Activated T-cell treated with anti-CD3 and anti-CD28 coated beads for 48 hours (primary cell): ENCODE data around the gene SLC5A5.

Source experiments
- DNase-seq: peaks from one replicate; pipeline ENCODE4 v3.0.0-alpha.2; 2020; ENCODE audit warnings: low read depth

SLC5A5 gene

DNA sequence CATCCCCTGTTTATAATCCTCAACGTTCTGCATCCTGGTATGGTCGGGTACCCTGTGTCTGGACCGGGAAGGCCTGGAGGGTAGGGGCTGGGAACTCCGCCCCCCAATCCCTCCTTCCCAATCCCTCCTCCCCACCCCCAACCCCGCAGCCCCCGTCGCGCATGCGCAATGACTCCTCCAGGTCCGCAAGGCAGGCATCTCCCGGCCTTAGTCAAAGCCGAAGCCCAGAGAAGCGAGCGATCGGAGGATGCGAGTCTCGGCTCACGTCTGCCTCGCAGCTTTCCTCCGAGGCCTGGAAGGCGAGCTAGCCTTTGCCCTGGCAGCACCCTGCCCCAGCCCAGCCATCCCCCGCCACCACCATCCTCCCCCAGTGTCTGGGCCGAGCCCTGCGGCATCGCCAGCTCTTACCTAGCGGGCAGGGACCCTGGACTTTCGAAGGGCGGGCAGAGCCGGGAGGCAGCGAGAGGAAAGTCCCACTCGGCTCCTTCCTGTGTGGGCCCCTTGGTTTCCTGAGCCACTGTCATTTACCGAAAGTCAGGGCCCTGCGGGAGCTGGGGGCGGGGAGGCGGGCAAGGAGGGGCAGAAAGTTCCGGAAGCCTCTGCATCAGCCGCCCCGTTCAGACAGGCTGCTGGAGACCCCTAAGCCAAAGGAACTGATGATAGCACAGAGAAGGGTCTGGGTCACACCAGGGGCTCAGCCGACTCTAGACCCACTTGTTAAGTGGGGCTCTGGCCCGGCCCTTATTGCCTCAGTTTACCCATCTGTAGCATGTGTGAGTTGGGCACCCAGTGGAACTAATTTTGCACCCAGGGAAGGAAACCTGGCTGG lies 24.0 kb upstream of the SLC5A5 start, which contains the start of gene JAK3:
JAK3 (minus strand) TSS at position 445 of the 829 bp plus-strand sequence. CDS start 3,565 bp downstream, outside the sequence.
- DNase-seq, result peak; percentile 88

DNA sequence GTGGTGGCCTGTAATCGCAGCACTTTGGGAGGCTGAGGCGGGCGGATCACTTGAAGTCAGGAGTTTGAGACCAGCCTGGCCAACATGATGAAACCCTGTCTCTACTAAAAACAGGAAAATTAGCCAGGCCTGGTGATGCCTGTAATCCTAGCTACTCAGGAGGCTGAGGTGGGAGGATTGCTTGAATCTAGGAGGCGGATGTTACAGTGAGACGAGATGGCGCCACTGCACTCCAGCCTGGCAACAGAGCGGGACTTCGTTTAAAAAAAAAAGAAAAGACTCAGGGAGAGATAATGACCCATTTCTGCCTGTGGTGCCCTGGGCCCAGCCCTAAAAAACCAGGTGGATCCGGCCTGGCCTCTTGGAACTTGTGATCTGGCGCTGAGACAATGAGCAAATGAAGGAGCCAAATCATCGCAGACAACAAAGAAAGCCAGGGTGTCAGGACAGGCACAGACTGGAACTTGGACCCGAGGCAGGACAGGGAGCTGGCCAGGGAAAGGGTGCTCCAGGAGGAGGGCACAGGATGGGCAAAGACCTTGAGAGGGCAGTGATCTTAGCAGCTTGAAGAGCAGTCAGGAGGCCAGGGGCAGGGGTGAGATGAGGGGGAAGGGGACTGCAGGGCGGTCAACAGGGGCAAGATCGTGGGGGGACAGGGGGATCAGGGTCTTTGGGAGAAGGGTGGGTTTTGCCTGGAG lies 23.0 kb upstream of the SLC5A5 start:
- DNase-seq, result no peak

DNA sequence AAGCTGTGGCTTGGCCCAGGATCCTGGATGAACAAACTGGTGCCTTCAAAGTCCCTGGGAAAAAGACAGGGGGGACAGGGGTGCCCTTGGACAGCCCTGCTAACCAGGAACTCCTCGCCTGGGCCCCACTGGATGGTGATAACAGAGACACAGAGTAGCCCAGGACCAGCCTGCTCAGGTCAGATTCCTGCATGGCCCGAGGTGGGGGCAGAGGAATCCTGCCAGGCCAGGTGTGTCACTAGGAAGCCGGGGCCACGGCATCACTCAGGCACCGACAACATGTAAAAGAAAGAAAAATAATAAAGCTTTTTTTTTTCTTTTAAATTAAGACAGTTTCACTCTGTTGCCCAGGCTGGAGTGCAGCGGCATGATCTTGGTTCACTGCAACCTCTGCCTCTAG lies 17.7 kb upstream of the SLC5A5 start:
- DNase-seq, result no peak

DNA sequence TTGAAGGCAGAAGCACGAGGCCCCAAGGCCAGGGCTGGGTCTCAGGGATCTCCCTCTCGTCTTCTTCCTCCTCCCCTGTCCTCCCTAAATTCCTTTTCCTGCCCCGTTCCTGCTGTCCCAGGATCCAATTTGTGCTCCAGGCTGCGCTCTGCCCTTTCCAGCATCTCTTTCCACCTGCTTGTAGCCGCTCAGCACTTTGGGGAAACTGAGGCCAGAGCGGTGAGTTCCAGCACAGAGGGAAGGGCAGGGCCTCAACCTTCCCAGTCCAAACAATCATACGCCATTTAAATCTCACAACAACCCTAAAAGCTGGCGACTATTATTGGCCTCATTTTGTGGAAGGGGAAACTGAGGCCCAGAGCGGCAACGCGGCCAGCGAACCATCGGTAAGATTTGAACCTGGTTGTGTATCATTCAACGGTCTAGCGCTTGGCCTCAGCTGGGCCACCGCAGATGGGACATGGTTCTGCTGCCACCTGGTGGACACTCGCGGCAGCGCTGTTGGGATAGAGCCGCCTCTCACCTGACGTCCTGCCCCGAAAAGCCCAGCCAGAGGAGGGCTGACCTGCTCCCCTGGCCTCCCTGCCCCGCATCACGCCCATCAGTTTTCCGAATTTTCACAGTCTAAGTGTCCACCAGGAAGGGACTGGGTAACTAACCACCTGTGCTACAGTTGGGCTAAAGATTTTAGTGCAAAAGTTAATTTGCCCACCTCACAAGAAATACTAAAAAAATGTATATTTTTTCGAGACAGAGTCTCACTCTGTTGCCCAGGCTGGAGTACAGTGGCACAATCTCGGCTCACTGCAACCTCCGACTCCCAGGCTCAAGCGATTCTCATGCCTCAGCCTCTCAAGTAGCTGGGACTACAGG lies 16.2 kb upstream of the SLC5A5 start:
- peak; percentile 89 for DNase-seq

DNA sequence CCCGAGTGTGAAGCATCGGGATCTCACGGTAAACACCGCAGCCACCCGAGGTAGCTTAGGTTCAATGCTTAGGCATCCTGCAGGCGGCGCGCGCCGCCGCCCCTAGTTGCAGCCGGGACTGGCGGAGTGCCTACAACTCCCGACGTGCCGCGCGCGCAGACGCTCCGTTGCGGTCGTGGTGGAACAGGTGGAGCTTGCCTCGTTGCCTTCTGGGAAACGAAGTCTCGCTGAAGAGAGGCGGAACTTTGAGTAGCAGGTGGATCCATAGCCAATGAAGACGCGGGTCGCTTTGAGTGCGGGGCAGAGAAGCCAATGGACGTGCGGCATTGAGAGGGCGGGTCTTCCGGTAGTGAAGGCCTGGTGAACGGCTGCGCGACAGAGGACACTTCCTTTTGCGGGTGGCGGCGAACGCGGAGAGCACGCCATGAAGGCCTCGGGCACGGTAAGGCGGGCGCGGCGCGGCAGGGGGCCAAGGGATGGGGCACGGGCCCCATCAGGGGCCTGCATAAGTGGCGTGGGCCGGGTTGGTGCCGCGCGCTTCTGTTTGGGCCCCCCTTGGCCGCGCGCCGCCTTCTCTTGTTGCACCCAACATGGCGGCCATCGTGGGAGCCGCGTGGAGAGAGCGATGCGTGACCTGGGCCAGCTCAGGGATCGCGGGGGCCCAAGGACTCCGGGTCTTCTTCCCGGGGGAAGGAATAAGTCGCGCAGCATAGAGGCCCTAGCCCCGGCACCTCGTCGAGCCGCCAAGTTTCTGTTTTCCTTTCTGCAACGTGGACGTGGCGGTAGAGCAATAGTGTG lies 12.0 kb upstream of the SLC5A5 start, which contains the start of gene RPL18A:
RPL18A (plus strand) TSS at position 378 of the 798 bp plus-strand sequence; CDS start at position 425, 47 bp downstream.
- peak; percentile 98 for DNase-seq

DNA sequence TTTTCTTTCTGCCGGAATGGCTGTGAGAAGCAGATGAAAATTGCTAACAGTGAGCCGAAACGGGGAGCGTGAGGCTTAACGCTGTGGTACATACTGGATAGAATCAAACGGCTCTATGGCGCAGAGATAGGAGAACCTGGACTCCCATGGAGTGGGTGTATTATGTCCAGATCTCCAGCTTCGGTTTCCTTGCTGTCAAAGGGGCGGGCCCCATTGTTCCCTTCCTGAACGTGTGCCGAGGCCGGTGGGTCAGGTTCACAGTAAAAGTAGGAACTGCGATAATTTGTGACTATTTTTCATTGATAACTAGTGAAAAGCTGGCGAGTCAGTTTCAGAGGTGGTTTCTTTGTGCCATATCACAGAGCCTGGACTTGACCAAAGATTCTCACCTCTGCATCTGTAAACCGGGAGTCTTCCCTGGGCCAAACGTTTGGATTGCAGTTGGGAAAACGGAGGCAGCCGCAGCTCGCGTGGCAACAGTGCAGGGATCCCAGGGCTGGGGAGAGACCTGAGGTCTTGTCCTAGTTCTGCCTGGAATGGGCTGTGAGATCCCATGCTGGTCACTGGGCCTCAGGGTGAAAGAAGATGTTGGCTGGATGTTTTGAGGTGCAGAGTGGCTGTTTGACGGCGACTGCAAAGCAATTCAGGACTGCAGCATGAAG lies 11.3 kb upstream of the SLC5A5 start:
- no peak for DNase-seq

DNA sequence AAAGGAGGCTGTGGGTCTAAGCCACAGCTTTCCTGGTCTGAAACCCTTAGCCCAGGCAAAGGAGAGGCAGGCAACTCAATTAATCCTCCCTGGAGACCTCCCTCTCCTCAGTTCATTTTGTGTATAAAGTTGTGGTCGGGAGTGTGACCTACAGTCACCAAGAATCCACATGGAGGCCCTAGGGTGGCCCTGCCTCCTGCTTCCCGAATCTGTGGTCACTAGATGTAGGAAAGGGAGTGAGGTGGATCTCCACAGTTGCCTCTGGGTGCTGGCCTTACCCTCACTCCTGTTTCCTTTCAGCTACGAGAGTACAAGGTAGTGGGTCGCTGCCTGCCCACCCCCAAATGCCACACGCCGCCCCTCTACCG lies 10.8 kb upstream of the SLC5A5 start:
- DNase-seq, result no peak

DNA sequence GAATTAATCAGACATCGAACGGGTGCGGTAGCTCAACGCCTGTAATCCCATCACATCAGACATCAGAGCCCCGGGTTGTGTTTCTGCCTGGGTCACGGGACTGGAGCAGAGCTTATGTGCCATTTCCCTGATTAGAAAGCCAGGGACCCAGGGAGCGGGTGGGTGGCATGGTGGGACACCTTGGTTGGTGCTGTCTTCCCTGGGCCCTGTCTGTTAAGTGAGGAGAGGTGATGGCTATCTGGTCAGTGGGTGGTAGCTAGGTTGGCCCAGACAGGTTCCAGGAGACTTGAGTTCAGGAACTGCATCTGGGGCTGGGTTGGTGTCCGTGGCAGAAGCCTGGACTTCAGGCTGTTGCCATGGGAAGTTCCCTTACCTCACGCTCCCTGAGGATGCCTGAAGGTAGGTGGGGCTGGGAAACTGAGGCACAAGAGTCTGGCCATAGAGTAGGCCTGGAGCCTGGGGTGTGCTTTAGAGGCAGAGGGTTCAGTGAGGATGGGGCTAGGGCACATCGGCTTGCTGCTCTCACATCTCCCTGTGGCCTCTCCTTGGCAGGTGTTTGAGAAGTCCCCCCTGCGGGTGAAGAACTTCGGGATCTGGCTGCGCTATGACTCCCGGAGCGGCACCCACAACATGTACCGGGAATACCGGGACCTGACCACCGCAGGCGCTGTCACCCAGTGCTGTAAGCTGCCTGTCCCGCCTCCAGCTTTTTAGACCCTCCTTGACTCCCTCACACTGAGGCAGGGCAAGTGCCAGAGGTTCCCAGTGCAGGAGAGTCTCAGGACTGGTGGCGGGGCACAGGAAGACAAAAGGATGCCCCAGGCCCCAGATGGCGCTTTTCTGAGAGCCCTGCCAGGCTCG lies 10.0 kb upstream of the SLC5A5 start:
- no peak for DNase-seq

DNA sequence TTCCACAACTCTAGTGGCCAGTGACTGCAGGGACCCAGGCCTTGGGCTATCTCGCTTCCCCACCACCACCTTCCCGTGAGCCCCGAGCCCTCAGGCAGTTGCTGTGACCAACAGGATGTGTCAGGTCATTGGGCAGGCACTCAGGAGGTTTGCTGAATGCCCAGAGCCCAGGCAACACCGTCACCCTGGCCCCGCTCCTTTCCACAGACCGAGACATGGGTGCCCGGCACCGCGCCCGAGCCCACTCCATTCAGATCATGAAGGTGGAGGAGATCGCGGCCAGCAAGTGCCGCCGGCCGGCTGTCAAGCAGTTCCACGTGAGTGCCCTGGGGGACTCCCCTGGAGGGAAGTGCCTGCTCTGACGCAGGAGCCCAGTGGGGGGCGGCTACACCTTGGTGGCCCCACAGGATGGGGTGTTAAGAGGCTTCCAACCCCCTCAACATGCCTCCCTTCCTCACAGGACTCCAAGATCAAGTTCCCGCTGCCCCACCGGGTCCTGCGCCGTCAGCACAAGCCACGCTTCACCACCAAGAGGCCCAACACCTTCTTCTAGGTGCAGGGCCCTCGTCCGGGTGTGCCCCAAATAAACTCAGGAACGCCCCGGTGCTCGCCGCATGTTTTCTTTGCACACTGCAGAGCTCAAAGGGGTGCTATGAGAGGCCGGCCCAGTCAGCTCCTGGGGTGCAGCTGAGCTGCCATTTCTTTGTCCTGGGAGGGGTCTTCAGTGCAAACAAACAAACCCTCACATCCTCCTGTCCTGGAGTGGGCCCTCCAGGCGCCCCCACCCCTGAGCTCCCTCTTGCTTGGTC lies 8.8 kb upstream of the SLC5A5 start:
- DNase-seq, result no peak

DNA sequence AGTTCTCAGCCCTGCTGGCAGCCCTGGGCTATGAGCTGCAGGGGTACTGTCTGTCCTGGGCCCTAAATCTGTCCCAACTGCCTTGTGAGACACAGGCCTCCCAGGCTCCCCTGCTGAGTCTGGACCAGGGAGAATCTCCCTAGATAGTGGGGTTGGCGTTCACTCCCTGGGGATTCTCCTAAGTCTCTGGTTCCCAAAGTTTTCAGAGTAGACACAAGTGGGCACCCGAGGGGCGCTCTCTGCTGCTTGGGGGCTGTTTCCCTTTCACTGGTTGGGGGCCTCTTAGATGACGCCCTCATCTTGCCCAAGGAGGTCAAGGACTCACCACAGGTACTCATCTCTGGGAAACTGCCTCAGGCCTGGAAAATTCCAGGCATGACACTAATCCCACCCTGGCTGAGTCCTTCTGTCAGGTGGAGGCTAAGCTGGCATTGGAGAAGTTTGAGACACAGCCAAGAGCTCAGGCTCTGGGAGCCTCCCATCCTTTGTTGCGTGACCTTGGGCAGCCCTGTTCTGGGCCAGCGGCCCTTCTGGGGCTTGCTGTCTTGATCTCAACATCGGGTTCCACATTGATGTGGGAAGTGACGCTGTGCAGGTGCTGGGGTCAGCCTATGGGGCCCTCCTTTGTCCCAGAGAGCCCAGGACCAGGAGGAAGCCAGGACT lies 8.1 kb upstream of the SLC5A5 start:
- no peak for DNase-seq

DNA sequence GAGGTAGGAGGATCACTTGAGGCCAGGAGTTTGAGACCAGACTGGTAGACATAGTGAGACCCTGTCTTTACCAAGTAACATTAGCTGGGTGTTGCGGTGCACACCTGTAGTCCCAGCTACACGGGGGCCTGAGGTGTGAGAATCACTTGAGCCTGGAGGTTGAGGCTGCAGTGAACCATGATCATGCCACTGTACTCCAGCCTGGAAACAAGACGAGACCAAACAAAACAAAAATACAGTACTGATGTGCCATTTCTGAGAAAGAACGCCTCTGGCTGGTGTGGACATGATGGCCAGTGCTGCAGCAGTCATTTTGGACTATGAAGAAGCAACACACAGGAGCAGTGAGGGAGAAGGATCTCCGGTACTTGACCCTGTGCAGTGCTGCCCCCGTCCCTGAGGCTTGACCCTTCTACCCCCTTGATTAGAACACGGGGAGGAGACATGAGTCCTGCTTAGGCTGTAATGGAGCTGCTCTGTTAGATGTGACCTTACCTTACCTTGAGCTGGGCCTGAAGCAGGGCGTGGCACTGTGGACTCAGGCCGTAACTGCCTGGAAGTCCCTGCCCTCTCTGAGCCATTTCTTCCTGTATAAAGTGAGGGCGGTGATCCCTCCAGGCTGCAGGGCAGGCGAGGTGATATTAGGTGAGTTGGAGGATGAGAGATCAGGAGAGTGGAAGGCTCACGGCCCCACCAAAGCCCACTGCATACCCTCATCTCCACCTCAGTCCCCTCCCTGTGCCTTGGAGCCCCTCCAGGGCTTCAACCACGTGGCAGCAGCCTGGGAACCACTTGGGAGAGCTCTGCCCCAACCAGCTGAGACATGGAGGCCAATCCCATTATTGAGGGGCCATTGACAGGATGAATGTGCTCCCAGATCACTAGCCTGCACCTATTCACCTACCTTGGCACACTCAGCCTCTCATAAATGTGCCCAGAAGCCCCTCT lies 6.1 kb upstream of the SLC5A5 start:
- no peak for DNase-seq

DNA sequence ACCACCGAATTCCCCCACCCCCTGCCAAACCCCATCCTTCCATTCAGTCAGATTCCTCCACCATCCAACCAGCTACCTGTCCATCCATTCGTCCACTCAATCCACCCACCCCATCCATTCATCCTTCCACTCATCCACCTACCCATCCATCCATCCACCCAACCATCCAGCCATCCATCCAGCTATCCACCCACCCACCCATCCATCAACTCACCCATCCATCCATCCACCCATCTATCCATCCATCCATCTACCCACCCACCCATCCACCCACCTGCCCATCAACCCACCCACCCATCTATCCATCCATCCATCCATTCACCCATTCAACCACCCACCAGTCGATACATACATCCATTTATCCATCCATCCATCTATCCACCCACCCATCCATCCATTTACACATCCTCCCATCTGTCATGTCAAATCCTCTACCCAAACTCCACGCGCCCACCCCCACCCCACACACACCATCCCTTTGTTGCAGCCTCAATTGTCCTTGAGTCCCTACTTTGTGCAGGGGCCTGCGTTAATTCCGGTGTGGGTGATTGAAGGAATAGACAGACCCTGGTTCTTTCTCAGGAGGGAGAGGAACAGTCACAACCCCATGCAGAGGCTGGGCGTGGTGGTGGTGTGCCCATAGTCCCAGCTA lies 5.3 kb upstream of the SLC5A5 start:
- DNase-seq, result no peak

DNA sequence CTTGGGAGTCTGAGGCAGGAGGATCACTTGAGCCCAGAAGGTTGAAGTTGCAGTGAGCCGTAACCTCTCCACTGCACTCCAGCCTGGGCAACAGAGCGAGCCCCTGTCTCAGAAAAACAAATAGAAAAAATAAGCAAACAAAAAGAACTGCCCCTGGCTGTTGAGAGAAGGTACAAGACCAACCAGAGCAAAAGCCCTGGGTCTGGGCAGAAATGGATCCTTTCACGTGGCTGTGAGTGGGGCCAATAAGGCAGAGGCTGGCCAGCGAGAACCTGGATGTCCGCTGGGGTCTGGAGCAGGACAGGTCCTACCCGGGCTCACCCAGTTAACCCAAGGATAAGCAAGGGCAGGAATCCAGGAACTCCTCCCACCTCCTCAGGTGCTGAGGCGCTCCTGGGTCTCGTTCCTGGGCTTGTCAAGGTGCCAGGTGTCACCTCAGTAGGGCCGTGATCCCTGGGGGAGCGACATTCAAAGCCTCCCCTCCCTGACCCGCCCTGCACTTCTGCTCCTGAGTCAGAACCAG lies 4.7 kb upstream of the SLC5A5 start:
- no peak for DNase-seq

DNA sequence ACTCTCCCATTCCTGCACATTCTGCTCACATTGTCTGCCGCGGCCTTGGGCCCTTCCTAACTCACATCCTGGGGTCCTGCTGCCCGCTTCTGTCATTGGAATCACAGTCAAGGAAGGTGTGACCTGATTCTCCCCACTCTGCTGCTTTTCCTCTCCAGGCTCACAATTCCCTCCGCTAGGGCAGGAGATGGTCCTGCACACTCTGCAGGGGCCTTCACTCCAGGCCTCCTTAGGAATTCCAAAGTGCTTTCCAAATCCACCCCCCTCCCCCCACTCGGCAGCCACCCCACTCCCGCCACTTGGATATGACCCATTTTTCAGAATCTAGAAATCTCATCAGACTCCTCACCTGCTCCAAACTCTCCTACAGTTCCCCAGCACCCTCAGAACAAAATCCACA lies 3.1 kb upstream of the SLC5A5 start:
- DNase-seq, result no peak

DNA sequence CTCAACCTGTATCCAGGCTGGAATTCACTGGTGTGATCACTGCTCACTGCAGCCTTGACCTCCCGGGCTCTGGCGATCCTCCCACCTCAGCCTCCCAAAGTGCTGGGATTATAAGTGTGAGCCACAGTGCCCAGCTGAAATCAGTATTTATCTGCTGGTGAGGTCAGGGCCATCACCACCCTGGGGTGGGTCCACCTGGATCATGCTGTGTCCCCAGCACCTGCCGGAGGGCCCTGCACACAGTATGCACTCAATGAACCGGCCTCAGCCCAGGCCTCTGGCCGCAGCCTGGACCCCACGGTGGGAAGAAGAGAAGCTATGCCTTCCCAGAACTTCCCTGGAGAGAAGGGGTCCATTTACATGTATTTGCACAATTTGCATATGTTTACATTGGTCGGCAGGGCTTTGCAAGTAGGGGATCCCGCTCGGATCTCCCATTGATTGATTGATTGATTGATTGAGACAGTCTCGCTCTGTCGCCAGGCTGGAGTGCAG lies 2.6 kb upstream of the SLC5A5 start:
- no peak for DNase-seq
